GM19372 (cell line): ENCODE measurements around the gene S100A7A.
"Not testable (repeated sequence)": the region's sequence is repeated elsewhere in the genome, so short reads cannot be mapped to it uniquely, and the experiment has no call there.

Source experiments
- ATAC-seq: cut with Tn5 transposase; IDR thresholded peaks from one replicate; pipeline ENCODE4 v1.9.1; 2021; ENCODE audit warnings: mild to moderate bottlenecking, low read depth, moderate library complexity; ENCODE audit not compliant: unreplicated experiment

S100A7A gene

GRCh38 chr1:153394391-153394790 lies 21.9 kb upstream of the S100A7A start:
- no peak for ATAC-seq

GRCh38 chr1:153395136-153395685 lies 21.1 kb upstream of the S100A7A start:
- ATAC-seq, result no peak

GRCh38 chr1:153395776-153396175 lies 20.5 kb upstream of the S100A7A start:
- ATAC-seq, result no peak

- no peak for ATAC-seq
Observed at GRCh38 chr1:153396461-153396860, 19.9 kb upstream of the S100A7A start.

GRCh38 chr1:153397051-153397923 lies 19.0 kb upstream of the S100A7A start:
- ATAC-seq, result no peak

- ATAC-seq, result no peak
Observed at GRCh38 chr1:153397924-153398651, 18.2 kb upstream of the S100A7A start.

GRCh38 chr1:153399401-153400055 lies 16.8 kb upstream of the S100A7A start:
- no peak for ATAC-seq

GRCh38 chr1:153400244-153400643 lies 16.1 kb upstream of the S100A7A start:
- no peak for ATAC-seq

- no peak for ATAC-seq
Observed at GRCh38 chr1:153401461-153401860, 14.9 kb upstream of the S100A7A start.

GRCh38 chr1:153402226-153402625 lies 14.1 kb upstream of the S100A7A start:
- no peak for ATAC-seq

GRCh38 chr1:153403421-153404085 lies 12.8 kb upstream of the S100A7A start:
- no peak for ATAC-seq

GRCh38 chr1:153404086-153404635 lies 12.2 kb upstream of the S100A7A start:
- no peak for ATAC-seq

- ATAC-seq, result no peak
Observed at GRCh38 chr1:153404768-153405167, 11.6 kb upstream of the S100A7A start.

GRCh38 chr1:153405825-153406599 lies 10.3 kb upstream of the S100A7A start:
- not testable (repeated sequence) for ATAC-seq

- not testable (repeated sequence) for ATAC-seq
Observed at GRCh38 chr1:153407274-153407673, 9.0 kb upstream of the S100A7A start.

- ATAC-seq, result not testable (repeated sequence)
Observed at GRCh38 chr1:153413961-153414360, 2.4 kb upstream of the S100A7A start.

GRCh38 chr1:153417136-153417888 lies 992 bp downstream of the S100A7A start:
- no peak for ATAC-seq

GRCh38 chr1:153418758-153419435 lies 2.6 kb downstream of the S100A7A start:
- not testable (repeated sequence) for ATAC-seq
